Measurements from ENCODE around the gene LZTR1. TPM values are rescaled to one million over a fixed set of nuclear protein-coding genes. Genes with fewer than 3 reads are reported as not detected.
A peak's percentile ranks its signal among the peaks of the same experiment; 100 is the strongest.

LZTR1 gene
- total RNA-seq, 4 donors from 2014 or later, result 37.1 to 67.2 (median 55.7) TPM

DNA sequence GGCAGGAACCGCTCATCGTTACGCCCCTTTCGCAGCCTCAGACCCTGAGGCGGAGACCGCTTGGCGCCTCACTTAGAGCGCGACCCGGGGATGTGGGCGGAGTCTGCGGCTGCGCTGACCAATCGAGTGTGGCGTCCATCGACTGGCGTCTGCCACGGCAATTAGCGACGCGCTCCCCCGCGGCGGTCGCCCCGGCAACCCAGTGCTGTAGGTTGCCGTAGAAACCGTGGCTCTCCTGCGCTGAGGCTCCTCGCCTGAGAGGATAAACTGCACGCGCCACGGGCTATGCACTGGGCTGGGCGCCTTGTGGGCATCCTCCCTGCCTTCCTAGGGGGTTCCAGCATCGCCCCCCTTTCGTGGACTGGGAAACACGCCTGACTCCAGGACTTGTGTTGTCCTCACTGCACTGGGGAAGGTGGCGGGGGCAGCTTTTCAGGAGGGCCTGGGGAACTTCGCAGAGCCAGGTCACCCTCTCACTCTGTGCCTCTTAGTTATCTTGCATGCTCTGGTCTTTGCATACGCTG, 32.2 kb downstream of the LZTR1 start:
- Histone ChIP-seq H3K9me3 (no peaks in the 10 kb centered on the region), H3K27ac (peak overlapping the region in 1 of 3 donors; percentile 3), H3K4me1 (peaks cover 8 to 17% of the 10 kb centered on the region in 2 donors), H3K4me3 (replicated peaks in 1 of 3) (peak overlapping the region in 1 of 3 donors; percentile 8), H3K27me3 (no peaks in the 10 kb centered on the region), H3K36me3 (no peaks in the 10 kb centered on the region)
- peak; percentile 82 to 92 for DNase-seq
- 3 to 4% methylated on average over 25 to 32 of the region's 40 CpGs for WGBS, 2 donors
- intact Hi-C loops (cut with DNase I), result no loop called here
- TF ChIP-seq, protein P1, sequence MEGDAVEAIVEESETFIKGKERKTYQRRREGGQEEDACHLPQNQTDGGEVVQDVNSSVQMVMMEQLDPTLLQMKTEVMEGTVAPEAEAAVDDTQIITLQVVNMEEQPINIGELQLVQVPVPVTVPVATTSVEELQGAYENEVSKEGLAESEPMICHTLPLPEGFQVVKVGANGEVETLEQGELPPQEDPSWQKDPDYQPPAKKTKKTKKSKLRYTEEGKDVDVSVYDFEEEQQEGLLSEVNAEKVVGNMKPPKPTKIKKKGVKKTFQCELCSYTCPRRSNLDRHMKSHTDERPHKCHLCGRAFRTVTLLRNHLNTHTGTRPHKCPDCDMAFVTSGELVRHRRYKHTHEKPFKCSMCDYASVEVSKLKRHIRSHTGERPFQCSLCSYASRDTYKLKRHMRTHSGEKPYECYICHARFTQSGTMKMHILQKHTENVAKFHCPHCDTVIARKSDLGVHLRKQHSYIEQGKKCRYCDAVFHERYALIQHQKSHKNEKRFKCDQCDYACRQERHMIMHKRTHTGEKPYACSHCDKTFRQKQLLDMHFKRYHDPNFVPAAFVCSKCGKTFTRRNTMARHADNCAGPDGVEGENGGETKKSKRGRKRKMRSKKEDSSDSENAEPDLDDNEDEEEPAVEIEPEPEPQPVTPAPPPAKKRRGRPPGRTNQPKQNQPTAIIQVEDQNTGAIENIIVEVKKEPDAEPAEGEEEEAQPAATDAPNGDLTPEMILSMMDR (IDR thresholded peaks at IDR 0.05), result no peak
- TF ChIP-seq POLR2A (IDR thresholded peaks at IDR 0.05), result no peak

DNA sequence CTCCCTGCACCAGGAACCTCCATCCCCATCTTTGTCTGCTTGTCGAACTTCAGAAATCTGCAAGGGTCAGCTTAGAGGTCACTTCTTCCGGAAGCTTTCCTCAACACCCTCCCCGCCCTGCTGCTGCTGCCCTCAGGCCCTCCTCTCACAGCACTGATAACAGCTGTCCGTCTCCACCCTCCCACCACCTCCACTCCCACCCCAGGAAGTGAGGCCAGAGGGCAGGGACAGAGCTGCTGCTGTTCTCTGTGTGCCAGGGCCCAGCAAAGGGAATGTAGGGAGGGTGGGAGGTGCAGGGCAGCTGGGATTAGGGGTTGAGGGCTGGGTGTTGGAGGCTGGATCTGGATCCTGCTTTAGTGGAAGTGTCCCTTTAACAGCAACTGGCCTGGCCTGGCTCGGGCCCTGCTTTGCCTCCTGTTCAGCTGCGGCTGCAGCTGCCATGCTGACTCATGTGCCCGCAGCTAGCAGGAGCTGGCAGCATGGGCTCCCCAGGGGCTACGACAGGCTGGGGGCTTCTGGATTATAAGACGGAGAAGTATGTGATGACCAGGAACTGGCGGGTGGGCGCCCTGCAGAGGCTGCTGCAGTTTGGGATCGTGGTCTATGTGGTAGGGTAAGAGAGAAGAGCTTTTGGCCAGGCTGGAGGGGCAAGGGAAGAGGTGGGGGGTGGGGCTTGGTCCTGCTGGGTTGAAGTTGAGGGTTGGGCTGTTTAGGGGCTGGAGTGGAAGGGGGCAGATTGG, 32.8 kb downstream of the LZTR1 start, which contains the start of gene P2RX6:
Gene P2RX6 (plus strand): TSS at position 440 of the 740 bp plus-strand sequence. CDS start 10 bp downstream, at position 450.
- peaks cover 8 to 17% of the 10 kb centered on the region in 2 donors for H3K4me1 ChIP-seq
- TF ChIP-seq, protein P1 (IDR thresholded peaks at IDR 0.05), result no peak
- no peak for TF ChIP-seq POLR2A (IDR thresholded peaks at IDR 0.05)
- H3K9me3 ChIP-seq, result no peaks in the 10 kb centered on the region
- 34 to 38% methylated on average over 12 of the region's 12 CpGs for WGBS, 2 donors
- peak within 1 kb of the TSS in 1 of 3 donors; percentile 8 for H3K4me3 ChIP-seq (replicated peaks in 1 of 3)
- H3K27ac ChIP-seq, result peak within 1 kb of the TSS in 1 of 3 donors; percentile 3
- intact Hi-C loops (cut with DNase I), result loop anchor here (5.0 kb wide), 1 partner anchor 48 kb away; the partner anchor contains the start of gene AIFM3
- H3K27me3 ChIP-seq, result no peaks in the 10 kb centered on the region
- DNase-seq, result no peak
- H3K36me3 ChIP-seq, result no peaks in the 10 kb centered on the region

DNA sequence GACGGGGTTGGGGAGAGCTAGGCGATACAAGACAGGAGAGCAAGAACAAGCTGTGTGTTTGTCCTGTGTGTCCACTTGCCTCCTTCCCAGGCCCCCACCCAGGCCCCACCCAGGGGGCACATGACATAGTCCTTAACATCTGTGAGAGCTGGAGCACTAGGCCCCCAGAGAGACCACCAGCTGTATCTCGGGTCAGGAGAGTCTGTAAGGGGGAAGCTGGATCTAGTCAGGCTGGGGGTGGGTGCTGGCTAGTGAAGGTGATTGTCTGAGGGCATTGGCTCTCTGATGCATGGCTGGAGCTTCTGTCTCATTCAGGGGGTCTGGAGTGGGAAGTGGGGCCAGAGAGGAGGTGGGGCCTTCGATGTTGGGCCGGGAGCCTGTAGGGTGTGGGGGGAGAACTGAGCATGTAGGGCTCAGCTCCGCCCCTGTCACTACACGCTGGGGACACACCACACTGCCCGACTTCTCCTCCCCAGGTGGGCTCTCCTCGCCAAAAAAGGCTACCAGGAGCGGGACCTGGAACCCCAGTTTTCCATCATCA, 33.4 kb downstream of the LZTR1 start:
- H3K4me1 ChIP-seq, result peaks cover 8 to 17% of the 10 kb centered on the region in 2 donors
- no peak overlapping the region for H3K27ac ChIP-seq
- no peaks in the 10 kb centered on the region for H3K27me3 ChIP-seq
- H3K36me3 ChIP-seq, result no peaks in the 10 kb centered on the region
- DNase-seq, result no peak
- intact Hi-C loops (cut with DNase I), result loop anchor here (5.0 kb wide), 1 partner anchor 48 kb away; the partner anchor contains the start of gene AIFM3
- no peaks in the 10 kb centered on the region for H3K9me3 ChIP-seq
- no peak overlapping the region for H3K4me3 ChIP-seq (replicated peaks in 1 of 3)
- TF ChIP-seq, protein P1 (IDR thresholded peaks at IDR 0.05), result no peak
- TF ChIP-seq POLR2A (IDR thresholded peaks at IDR 0.05), result no peak
- WGBS, 2 donors, result 56 to 61% methylated on average over 8 to 10 of the region's 10 CpGs

DNA sequence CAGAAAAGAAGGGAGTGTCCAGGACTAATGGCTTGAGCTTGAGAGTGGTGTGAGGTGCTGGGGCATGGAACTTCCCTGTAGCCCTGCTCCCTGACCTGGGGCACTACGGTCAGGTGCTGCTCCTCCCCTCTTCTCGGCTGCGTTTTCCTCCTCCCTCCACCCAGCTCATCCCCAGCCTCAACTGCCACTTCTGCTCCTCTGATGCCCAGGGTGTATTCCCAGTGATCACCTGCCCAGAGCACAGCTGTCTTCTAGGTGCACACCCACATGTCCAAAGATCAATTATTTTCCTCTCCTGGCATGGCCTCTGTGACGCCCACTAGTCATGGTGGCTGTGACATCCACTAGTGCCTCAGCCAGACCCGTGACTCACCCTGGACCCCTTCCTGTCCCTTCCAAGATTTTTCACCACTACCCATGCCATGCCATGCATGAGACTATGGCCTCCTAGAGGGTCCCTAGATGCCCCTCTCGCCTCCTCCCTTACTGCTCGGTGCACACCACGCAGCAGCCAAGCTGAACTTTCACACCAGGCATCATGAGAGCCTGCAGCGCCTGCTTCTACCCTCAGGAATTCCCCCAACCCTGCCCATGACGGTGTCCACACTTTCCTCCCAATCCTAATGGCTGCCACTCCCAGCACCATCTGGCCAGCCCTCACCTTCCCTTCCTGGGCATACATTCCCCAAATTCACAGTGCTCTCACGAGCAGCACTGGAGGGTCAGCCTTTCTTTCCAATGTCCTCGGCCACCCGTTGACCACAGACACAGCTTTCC, 34.7 kb downstream of the LZTR1 start:
- Histone ChIP-seq H3K27ac (no peak overlapping the region), H3K36me3 (no peaks in the 10 kb centered on the region), H3K4me3 (replicated peaks in 1 of 3) (no peak overlapping the region), H3K27me3 (no peaks in the 10 kb centered on the region), H3K4me1 (peaks cover 8 to 17% of the 10 kb centered on the region in 2 donors), H3K9me3 (no peaks in the 10 kb centered on the region)
- intact Hi-C loops (cut with DNase I), result loop anchor here (5.0 kb wide), 1 partner anchor 50 kb away; the partner anchor contains the start of gene AIFM3
- DNase-seq, result no peak
- TF ChIP-seq, protein P1 (IDR thresholded peaks at IDR 0.05), result no peak
- TF ChIP-seq POLR2A (IDR thresholded peaks at IDR 0.05), result no peak
- WGBS, 2 donors, result 76 to 83% methylated on average over 13 of the region's 13 CpGs
